Activated T-helper 1 cell treated with anti-CD3 and anti-CD28 coated beads, Interleukin-2, amount 50 U/mL, for 16 hours (primary cell): ENCODE data around the gene MCAM.

ENCODE experiments used
- DNase-seq, 2 donors: peaks; one replicate each; pipeline ENCODE4 v3.0.0-alpha.2; 2020; ENCODE audit warnings: low read depth in 1 of 2, low spot score in 1 of 2

MCAM gene

DNA sequence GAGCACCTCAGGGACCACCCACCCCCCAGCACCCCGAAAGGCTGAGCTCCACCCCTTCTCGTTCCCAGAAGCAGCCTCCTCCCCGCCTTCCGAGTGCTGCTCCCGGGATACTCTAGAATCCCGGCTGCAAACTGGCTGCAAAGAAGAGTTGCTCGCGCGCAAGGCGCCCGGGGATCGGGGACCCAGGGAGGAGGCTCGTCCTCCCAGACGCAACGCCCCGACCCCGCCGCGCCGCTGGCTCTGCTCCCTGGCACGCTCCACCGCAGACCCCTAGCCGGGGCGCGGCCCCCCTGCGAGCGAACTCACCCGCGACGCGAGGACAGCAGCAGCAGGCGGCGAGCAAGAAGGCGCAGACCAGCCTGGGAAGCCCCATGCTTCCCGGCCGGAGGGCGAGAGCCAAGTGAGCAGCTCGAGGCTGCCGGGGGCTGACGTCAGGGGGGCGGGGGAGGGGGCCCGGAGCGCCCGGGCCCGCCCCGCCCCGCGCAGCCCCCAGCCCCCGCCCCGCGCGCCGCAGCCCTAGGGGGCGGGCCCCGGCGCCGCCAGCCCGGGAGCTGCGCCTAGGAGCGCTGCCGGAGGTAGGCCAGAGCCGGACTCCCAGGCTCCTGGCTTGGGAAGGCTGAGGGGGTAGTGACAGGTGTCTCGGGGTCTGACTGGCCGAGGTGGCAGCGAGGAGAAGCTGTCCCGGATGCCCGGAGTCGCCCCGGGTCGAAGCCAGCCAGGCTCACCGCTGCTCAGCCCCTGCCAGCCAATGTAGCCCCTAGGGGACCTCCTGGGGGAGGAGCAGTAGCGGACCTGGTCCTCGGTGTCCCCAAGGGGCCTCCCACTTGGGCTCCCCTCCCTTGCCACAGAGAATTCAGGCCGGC, at the start of gene MCAM:
Gene MCAM, minus strand, starts transcription at position 402 of the 863 bp plus-strand sequence. Its CDS starts 29 bp downstream, at position 373.
- no peak for DNase-seq

GRCh38 chr11:119365071-119365591, 48.2 kb upstream of the MCAM start:
- no peak for DNase-seq

GRCh38 chr11:119363851-119364590, 47.1 kb upstream of the MCAM start:
- peak in 1 of 2 donors; percentile 39 for DNase-seq

DNA sequence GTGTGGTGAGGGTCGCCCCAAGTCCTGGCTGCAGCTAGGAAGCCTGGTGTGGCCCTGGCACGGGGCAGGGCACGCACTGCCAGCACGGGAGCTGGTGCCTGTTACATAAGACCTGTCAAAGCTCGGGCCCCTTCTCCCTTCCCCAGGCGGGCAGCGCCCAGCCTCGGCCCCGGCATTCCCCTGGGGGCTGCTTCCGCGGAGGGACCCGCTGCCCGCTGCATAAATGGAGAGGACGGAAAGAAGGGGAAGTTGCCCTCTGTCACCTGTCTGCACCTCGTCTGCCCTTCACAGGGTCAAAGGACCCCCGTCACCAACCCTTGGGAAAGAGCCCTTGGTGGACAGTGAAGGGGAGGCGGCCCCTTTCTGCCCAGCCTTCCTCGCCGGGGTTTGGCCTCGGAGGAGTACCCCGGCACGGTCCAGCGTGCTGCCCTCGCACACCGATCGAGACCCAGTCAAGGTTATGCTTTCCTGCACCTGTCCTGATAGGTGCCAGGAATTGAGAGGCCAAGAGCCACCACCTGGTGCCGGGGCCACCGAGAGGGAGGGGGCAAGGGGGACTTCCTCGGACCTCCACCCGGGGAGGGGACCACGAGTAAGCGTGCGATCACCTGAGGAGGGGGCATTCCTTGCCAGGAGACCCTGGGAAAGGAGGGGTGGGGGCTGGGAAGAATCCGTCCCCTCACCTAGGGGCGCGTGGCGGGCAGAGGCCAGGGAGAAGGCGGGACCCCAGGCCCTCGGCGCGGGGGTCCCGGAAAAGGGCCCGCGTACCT, 46.3 kb upstream of the MCAM start:
- no peak for DNase-seq

DNA sequence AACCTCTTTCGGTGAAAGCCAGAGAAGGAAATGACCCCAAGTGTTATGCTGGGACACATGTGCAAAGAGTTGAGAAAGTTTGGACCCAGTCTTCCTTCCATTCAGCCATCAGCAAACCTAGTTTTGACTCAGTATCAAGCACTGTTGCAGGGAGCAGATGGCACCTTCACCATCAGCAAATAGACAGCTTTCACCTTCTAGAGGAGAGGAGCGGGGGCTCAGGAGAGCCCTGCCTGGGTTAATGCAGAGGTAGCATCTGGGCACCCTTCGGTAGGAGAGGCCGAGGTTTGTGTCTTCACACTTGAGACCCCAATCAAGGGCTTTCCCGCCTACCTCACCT, 45.8 kb upstream of the MCAM start:
- no peak for DNase-seq

- no peak for DNase-seq
Measured at GRCh38 chr11:119361941-119362725, 45.2 kb upstream of the MCAM start.

- DNase-seq = no peak
Measured at GRCh38 chr11:119361056-119361787, 44.3 kb upstream of the MCAM start.

GRCh38 chr11:119359365-119360214, 42.7 kb upstream of the MCAM start:
- DNase-seq = no peak

DNA sequence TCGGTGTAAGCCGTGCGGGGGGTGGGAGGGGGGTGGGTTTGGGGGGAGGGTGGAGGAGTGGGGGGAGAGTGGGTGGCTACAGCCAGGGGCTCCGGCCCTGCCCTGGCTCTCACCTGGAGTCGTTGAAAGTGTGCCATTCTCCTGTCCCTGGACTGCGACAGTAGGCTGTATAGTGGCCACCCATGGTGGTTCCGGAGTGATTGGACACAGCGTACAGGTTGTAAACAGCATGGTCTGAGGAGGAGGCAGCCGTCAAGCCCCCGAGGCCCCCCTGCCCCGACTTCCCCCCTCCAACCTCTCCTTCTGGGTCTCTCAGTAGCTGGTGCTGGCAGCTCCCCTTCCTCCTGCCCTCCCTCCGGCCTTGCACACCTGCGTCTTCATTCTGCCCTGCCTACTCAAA, 40.1 kb upstream of the MCAM start:
- DNase-seq = no peak

GRCh38 chr11:119356349-119357031, 39.6 kb upstream of the MCAM start:
- DNase-seq = peak; percentile 41 to 47

DNA sequence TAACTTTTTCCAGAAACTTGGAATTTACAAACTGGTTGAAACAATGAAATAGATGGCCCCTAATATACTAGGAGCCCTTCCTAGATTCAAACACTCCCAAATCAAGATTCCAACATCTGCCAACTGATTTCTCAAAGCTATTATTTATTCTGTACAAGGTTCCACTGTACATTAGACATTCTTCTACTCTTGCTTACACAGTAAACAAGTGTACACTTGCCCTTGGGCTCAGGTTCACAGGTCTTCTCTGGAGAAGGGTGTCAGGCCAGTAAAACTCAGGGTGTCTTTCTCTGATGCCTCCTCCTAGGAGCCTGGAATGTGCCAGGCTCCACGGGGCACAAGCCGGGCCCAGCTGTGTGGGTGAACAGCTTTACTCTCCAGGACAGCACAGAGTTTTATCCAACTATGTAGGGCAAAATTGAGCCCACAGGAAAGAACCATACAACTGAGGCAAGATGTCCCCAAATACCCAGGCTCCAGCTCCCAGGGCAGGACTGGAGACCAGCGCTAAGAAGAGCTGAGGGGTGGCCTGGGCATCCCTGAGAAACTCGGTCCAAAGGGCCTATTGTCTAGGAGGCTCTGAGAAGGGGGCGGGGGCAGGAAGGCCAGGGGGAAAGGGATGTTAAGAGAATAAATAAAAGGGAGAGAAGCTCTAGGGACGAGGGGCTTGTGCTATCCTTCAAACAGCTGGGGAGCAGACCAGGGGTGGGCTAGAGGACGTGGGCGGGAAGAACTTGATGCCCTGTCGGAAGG, 38.3 kb upstream of the MCAM start:
- DNase-seq = no peak

DNA sequence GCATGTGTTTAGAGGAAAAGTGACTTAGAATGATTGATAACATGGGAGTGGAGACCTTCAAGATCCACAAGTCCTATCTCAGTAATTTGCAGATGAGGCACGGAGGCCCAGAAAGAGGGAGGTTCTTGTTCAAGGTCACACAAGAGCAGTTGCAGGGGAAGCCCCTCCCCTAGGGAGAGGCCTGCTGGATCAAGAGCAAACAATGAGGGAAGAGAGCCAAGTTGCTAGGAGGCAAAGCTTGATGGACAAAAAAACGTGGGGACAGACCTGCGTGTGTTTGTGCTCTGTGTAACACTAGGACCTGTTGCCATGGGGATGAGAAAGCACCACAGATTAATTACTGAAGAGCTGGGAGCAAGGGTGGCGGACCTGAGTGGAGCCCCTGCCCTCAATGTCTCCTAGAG, 35.9 kb upstream of the MCAM start:
- no peak for DNase-seq

GRCh38 chr11:119351232-119351631, 34.3 kb upstream of the MCAM start:
- DNase-seq = no peak

DNA sequence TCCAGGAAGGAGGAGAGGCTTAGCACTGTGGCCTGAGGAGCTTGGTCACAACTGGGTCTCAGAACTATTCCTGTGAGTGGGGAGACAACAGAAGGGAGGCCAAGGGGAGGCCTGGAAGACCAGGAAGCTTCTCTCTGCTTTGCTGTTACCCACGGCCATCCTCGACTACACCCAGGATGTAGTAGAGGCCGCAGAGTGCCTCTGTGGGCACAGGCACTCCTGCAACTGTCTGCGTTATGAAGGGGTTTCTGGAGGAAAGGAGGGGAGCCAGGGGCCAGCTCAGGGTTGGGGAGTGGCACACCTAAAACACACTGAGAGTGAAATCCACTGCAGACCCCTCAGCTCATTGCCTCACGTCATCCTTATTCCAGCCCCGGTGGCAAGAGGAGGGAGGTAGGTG, 33.4 kb upstream of the MCAM start:
- DNase-seq = no peak

DNA sequence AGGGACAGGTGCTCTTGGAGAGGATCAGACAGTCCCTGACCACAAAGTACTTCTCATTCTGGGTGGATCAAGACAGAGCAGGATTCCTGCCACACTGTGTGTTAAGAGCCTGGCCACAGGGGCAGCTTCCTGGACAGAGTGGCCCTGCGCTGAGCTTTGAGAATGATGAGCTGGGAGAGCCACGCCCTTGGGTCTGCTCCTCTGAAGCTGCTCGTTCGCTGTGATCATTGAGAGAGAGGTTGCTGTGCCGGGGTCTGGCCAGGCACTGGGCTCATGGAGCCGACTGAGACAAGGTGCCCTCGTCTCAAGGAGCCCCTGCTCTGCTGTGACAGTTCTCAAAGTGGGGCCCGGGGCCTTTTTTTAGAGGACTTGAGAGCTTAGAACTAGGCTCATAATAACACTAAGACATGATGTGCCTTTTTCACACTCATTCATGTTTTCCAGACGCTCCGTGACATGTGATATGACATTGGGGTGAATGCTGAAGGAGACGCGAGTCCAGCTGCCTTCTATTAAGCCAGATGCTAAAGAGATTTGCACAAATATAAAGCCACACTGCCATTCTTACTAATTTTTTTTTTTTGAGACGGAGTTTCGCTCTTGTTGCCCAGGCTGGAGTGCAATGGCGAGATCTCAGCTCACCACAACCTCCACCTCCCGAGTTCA, 31.1 kb upstream of the MCAM start:
- DNase-seq = no peak

GRCh38 chr11:119347242-119347641, 30.3 kb upstream of the MCAM start:
- no peak for DNase-seq

- no peak for DNase-seq
Measured at GRCh38 chr11:119346605-119347004, 29.7 kb upstream of the MCAM start, which contains the start of gene MFRP. Gene MFRP, minus strand, starts transcription at chr11:119346705. Its CDS starts 192 bp downstream, at chr11:119346513.
